Measurements from ENCODE around the gene TENM4.
"Not testable (repeated sequence)": the region's sequence is repeated elsewhere in the genome, so short reads cannot be mapped to it uniquely, and the experiment has no call there.

The TENM4 gene

GRCh38 chr11:79199729-79200354 lies 241.0 kb downstream of the TENM4 start:
- no peak for DNase-seq

- no peak for DNase-seq
Measured at GRCh38 chr11:79198898-79199250, 242.0 kb downstream of the TENM4 start.

- no peak for DNase-seq
Measured at GRCh38 chr11:79198203-79198897, 242.5 kb downstream of the TENM4 start.

GRCh38 chr11:79196950-79197349 lies 243.9 kb downstream of the TENM4 start:
- DNase-seq, result no peak

- no peak for DNase-seq
Measured at GRCh38 chr11:79195209-79195608, 245.6 kb downstream of the TENM4 start.

GRCh38 chr11:79193663-79194310 lies 247.0 kb downstream of the TENM4 start:
- no peak for DNase-seq

- no peak for DNase-seq
Measured at GRCh38 chr11:79192836-79193235, 248.0 kb downstream of the TENM4 start.

- DNase-seq, result not testable (repeated sequence)
Measured at GRCh38 chr11:79191716-79192115, 249.1 kb downstream of the TENM4 start.

GRCh38 chr11:79190553-79190952 lies 250.3 kb downstream of the TENM4 start:
- DNase-seq, result not testable (repeated sequence)

GRCh38 chr11:79189601-79190000 lies 251.2 kb downstream of the TENM4 start:
- no peak for DNase-seq

GRCh38 chr11:79189055-79189454 lies 251.8 kb downstream of the TENM4 start:
- DNase-seq, result peak; percentile 7

GRCh38 chr11:79186669-79187068 lies 254.2 kb downstream of the TENM4 start:
- no peak for DNase-seq

GRCh38 chr11:79185351-79185750 lies 255.5 kb downstream of the TENM4 start:
- no peak for DNase-seq

GRCh38 chr11:79184285-79184684 lies 256.5 kb downstream of the TENM4 start:
- DNase-seq, result no peak

GRCh38 chr11:79182794-79183193 lies 258.0 kb downstream of the TENM4 start:
- no peak for DNase-seq

- no peak for DNase-seq
Measured at GRCh38 chr11:79179087-79179486, 261.7 kb downstream of the TENM4 start.

GRCh38 chr11:79174045-79175008 lies 266.5 kb downstream of the TENM4 start:
- DNase-seq, result no peak

GRCh38 chr11:79173615-79174014 lies 267.2 kb downstream of the TENM4 start:
- no peak for DNase-seq

- DNase-seq, result no peak
Measured at GRCh38 chr11:79170321-79170720, 270.5 kb downstream of the TENM4 start.

GRCh38 chr11:79168530-79169110 lies 272.2 kb downstream of the TENM4 start:
- DNase-seq, result no peak

GRCh38 chr11:79167510-79168188 lies 273.2 kb downstream of the TENM4 start:
- no peak for DNase-seq

- no peak for DNase-seq
Measured at GRCh38 chr11:79165908-79166307, 274.9 kb downstream of the TENM4 start.
